HEK293 (cell line): Measurements from ENCODE around the gene DKK2.

ENCODE experiments used
- CTCF ChIA-PET: fragments of 350-600 bp; formaldehyde crosslinking; extraction: SDS; loops from one replicate; lab custom pipeline; 2021; ENCODE audit warnings: antibody characterized with exemption; lab: Yijun Ruan, JAX
- POLR2A ChIA-PET: fragments of 300-600 bp; formaldehyde crosslinking; extraction: SDS; loops from one replicate; lab custom pipeline; 2020; ENCODE audit warnings: antibody characterized with exemption, inconsistent platforms; lab: Yijun Ruan, JAX
- H3K27ac ChIP-seq: fragments of 200-500 bp; sonication (Bioruptor generic); 2 replicates; pipeline ENCODE4 v1.5.1; 2014; ENCODE audit warnings: low read depth, low read length, control low read depth, inconsistent platforms; ENCODE audit errors: extremely low read depth
- H3K36me3 ChIP-seq, 2 experiments: fragments of 200-500 bp in 1 of 2; sonication (Bioruptor generic) in 1 of 2; 1 replicate in 1 of 2; 2 replicates in 1 of 2; pipeline ENCODE4 v1.5.1; 2014 to 2017; ENCODE audit warnings: inconsistent platforms in 2 of 2, low read length in 2 of 2; ENCODE audit not compliant: control insufficient read depth in 2 of 2, insufficient read depth in 1 of 2
- H3K4me1 ChIP-seq: fragments of 200-500 bp; sonication (Bioruptor generic); 2 replicates; pipeline ENCODE4 v1.5.1; 2014; ENCODE audit warnings: mild to moderate bottlenecking, low read length, inconsistent platforms; ENCODE audit not compliant: control insufficient read depth, insufficient read depth
- H3K4me3 ChIP-seq: 2 replicates; pipeline ENCODE4 v1.5.1; 2011; ENCODE audit warnings: low read depth, mild to moderate bottlenecking, control low read depth, low read length, moderate library complexity
- H3K9me3 ChIP-seq: fragments of 200-500 bp; sonication (Bioruptor generic); 2 replicates; pipeline ENCODE4 v1.5.1; 2014; ENCODE audit warnings: low read depth, low read length, inconsistent platforms; ENCODE audit not compliant: control insufficient read depth, insufficient read depth
- KLF10 ChIP-seq: fragments of 450-650 bp; IDR thresholded peaks from 2 replicates; pipeline ENCODE4 v1.5.1; 2018; ENCODE audit warnings: missing biosample characterization, mild to moderate bottlenecking, missing genetic modification characterization
- KLF8 ChIP-seq: fragments of 450-650 bp; formaldehyde crosslinking; IDR thresholded peaks from 2 replicates; pipeline ENCODE4 v1.5.1; 2016; ENCODE audit warnings: missing biosample characterization, missing genetic modification characterization
- RBAK ChIP-seq: fragments of 450-650 bp; formaldehyde crosslinking; IDR thresholded peaks from 2 replicates; pipeline ENCODE4 v1.5.1; 2016; ENCODE audit warnings: missing biosample characterization, missing genetic modification characterization
- SALL2 ChIP-seq: fragments of 450-650 bp; formaldehyde crosslinking; IDR thresholded peaks from 2 replicates; pipeline ENCODE4 v1.5.0; 2017; ENCODE audit warnings: missing biosample characterization, mild to moderate bottlenecking, missing genetic modification characterization, borderline replicate concordance
- SP7 ChIP-seq: fragments of 450-650 bp; formaldehyde crosslinking; IDR thresholded peaks from 2 replicates; pipeline ENCODE4 v1.5.1; 2016; ENCODE audit warnings: missing biosample characterization, missing genetic modification characterization
- YY1 ChIP-seq: fragments of 450-650 bp; formaldehyde crosslinking; IDR thresholded peaks from 2 replicates; pipeline ENCODE4 v1.5.1; 2018; ENCODE audit warnings: missing biosample characterization, missing genetic modification characterization
- ZBTB17 ChIP-seq: fragments of 450-650 bp; formaldehyde crosslinking; IDR thresholded peaks from 2 replicates; pipeline ENCODE4 v1.5.1; 2016; ENCODE audit warnings: missing biosample characterization, missing genetic modification characterization
- ZBTB26 ChIP-seq: fragments of 450-650 bp; formaldehyde crosslinking; optimal IDR thresholded peaks from 2 replicates; pipeline ENCODE3; 2016; ENCODE audit warnings: missing biosample characterization, mild to moderate bottlenecking, missing genetic modification characterization
- ZBTB48 ChIP-seq: fragments of 450-650 bp; formaldehyde crosslinking; IDR thresholded peaks from 2 replicates; pipeline ENCODE4 v1.5.1; 2016; ENCODE audit warnings: missing biosample characterization, missing genetic modification characterization
- ZNF112 ChIP-seq: fragments of 450-650 bp; formaldehyde crosslinking; IDR thresholded peaks from 2 replicates; pipeline ENCODE4 v1.5.0; 2017; ENCODE audit warnings: missing biosample characterization, missing genetic modification characterization
- ZNF174 ChIP-seq: fragments of 450-650 bp; formaldehyde crosslinking; IDR thresholded peaks from 2 replicates; pipeline ENCODE4 v1.5.0; 2017; ENCODE audit warnings: missing biosample characterization, mild to moderate bottlenecking, missing genetic modification characterization
- ZNF280C ChIP-seq: fragments of 450-650 bp; formaldehyde crosslinking; IDR thresholded peaks from 2 replicates; pipeline ENCODE4 v1.5.1; 2016; ENCODE audit warnings: missing biosample characterization, missing genetic modification characterization
- ZNF366 ChIP-seq: fragments of 450-650 bp; formaldehyde crosslinking; conservative IDR thresholded peaks from 2 replicates; pipeline ENCODE4 v1.5.1; 2016; ENCODE audit warnings: missing biosample characterization, missing genetic modification characterization
- ZNF449 ChIP-seq: fragments of 450-650 bp; formaldehyde crosslinking; IDR thresholded peaks from 2 replicates; pipeline ENCODE4 v1.5.1; 2017; ENCODE audit warnings: missing biosample characterization, mild to moderate bottlenecking, missing genetic modification characterization, moderate library complexity
- ZNF585B ChIP-seq: fragments of 450-650 bp; formaldehyde crosslinking; IDR thresholded peaks from 2 replicates; pipeline ENCODE4 v1.5.1; 2016; ENCODE audit warnings: missing biosample characterization, missing genetic modification characterization
- ZNF600 ChIP-seq: fragments of 450-650 bp; formaldehyde crosslinking; IDR thresholded peaks from 2 replicates; pipeline ENCODE4 v1.5.1; 2016; ENCODE audit warnings: missing biosample characterization, missing genetic modification characterization
- ZNF624 ChIP-seq: fragments of 450-650 bp; formaldehyde crosslinking; IDR thresholded peaks from 2 replicates; pipeline ENCODE4 v1.5.1; 2017; ENCODE audit warnings: missing biosample characterization, missing genetic modification characterization
- ZNF701 ChIP-seq: fragments of 450-650 bp; formaldehyde crosslinking; IDR thresholded peaks from 2 replicates; pipeline ENCODE4 v1.5.1; 2016; ENCODE audit warnings: missing biosample characterization, missing genetic modification characterization
- ZNF747 ChIP-seq: fragments of 450-650 bp; formaldehyde crosslinking; IDR thresholded peaks from 2 replicates; pipeline ENCODE4 v1.5.1; 2016; ENCODE audit warnings: missing biosample characterization, missing genetic modification characterization
- ZNF837 ChIP-seq: fragments of 450-650 bp; formaldehyde crosslinking; IDR thresholded peaks from 2 replicates; pipeline ENCODE4 v1.5.1; 2016; ENCODE audit warnings: missing biosample characterization, missing genetic modification characterization
- ZSCAN30 ChIP-seq: fragments of 450-650 bp; IDR thresholded peaks from 2 replicates; pipeline ENCODE4 v1.5.1; 2018; ENCODE audit warnings: missing biosample characterization, mild to moderate bottlenecking, missing genetic modification characterization, moderate library complexity

The DKK2 gene

DNA sequence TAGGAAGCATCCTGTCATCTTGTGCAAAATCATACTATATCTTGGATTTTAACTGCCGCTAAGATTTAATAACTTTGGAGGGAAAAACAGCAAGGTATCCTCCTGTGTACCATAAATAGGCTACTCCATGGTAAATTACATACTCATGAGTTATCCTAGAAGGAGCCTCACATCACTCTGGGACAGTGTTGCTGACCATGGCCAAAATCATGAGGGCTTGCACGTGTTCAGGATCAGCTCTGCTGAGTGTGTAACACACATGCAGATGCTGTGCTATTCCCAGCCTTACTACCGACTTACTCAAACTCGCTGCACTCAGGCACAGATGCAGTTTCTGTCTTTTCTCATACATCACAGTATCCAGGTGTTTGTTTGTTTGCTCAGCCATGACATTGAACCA, 56.6 kb downstream of the DKK2 start:
- TF ChIP-seq ZNF837 (tag by site-specific recombination) = no peak
- no peak for TF ChIP-seq KLF8 (tag by site-specific recombination)
- TF ChIP-seq ZNF112 (tag by site-specific recombination) = no peak
- no peak for TF ChIP-seq ZNF585B (tag by site-specific recombination)
- TF ChIP-seq ZNF624 (tag by site-specific recombination) = no peak
- TF ChIP-seq SALL2 (tag by site-specific recombination) = no peak
- TF ChIP-seq ZNF174 = no peak
- TF ChIP-seq RBAK (tag by site-specific recombination) = no peak
- no peak for TF ChIP-seq ZNF366 (tag by site-specific recombination)
- no peak for TF ChIP-seq ZBTB48 (tag by site-specific recombination)
- TF ChIP-seq SP7 (tag by site-specific recombination) = no peak
- no peak for TF ChIP-seq ZBTB26
- no peak for TF ChIP-seq ZSCAN30
- no peak for TF ChIP-seq ZNF600 (tag by site-specific recombination)
- TF ChIP-seq KLF10 (tag by site-specific recombination) = no peak
- TF ChIP-seq YY1 (tag by site-specific recombination) = no peak
- ChIA-PET POLR2A (no interaction called here), CTCF (no interaction called here)
- Histone ChIP-seq H3K9me3 (no peaks in the 10 kb centered on the region), H3K4me3 (no peak overlapping the region), H3K36me3 (no peaks in the 10 kb centered on the region), H3K27ac (no peak overlapping the region), H3K4me1 (no peaks in the 10 kb centered on the region)

DNA sequence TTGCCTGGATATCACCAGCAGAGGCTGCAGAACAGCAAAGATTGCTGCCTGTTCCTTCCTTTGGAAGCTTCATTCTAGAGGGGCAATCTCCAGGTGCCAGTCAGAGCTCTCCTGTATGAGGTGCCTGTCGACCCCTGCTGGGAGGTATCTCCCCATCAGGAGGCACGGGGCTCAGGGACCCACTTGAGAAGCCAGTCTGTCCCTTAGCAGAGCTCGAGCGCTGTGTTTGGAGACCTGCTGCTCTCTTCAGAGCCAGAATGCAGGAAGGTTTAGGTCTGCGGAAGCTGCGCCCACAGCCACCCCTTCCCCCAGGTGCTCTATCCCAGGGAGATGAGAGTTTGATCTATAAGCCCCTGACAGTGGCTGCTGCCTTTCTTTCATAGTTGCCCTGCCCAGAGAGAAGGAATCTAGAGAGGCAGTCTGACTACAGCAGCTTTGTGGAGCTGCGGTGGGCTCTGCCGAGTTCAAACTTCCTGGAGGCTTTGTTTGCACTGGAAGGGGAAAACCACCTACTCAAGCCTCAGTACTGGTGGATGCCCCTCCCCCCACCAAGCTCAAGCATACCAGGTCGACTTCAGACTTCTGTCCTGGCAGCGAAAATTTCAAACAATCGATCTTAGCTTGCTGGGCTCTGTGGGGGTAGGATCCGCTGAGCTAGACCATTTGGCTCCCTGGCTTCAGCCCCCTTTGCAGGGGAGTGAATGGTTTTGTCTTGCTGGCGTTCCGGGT, 57.9 kb downstream of the DKK2 start:
- no peak for TF ChIP-seq ZNF449 (tag by site-specific recombination)
- no peak for TF ChIP-seq ZNF280C
- no peak for TF ChIP-seq ZBTB17
- no peak for TF ChIP-seq ZNF747 (tag by site-specific recombination)
- TF ChIP-seq ZNF701 (tag by site-specific recombination) = no peak
- H3K4me1 ChIP-seq = no peaks in the 10 kb centered on the region
- POLR2A ChIA-PET = no interaction called here

More for the DNA sequence above, 57.9 kb downstream of the DKK2 start:
- Histone ChIP-seq H3K9me3 (no peaks in the 10 kb centered on the region), H3K27ac (no peak overlapping the region), H3K4me3 (no peak overlapping the region), H3K36me3 (no peaks in the 10 kb centered on the region)
- CTCF ChIA-PET = no interaction called here
